Measurements from ENCODE around the gene ARHGEF4. TPM values are rescaled to one million over a fixed set of nuclear protein-coding genes. Genes with fewer than 3 reads are reported as not detected.

Gene ARHGEF4
- total RNA-seq, 1 experiment from 2014 or later: 12.6 TPM

DNA sequence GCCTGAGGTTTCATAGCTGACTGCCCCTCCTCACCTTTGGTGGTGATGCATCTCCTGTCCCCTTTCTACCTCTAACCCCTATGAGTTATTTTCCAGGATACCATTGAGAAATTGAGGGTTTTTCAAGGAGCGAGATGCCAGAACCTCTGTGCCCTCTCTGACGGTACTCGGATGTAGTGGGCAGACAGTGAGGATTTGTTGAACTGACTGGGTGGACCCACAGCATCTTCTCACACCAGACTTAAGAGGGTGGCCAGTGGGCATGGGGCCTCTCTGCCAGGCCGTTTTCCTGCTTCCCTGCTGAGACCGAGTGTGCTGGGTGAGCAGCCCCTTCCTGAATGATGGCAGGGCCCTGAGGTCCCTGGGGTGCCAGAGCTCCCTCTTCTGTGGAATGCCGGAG, 46.3 kb downstream of the ARHGEF4 start:
- H3K27ac ChIP-seq (ENCODE audit: insufficient read length, low read depth, low read length): no peak overlapping the region
- H3K4me1 ChIP-seq (ENCODE audit: insufficient read depth, low read length): no peaks in the 10 kb centered on the region
- H3K79me2 ChIP-seq (ENCODE audit: insufficient read depth, low read length): no peaks in the 10 kb centered on the region
- H4K91ac ChIP-seq (ENCODE audit: insufficient read length, low read depth, low read length): no peak overlapping the region
- H3K9ac ChIP-seq (ENCODE audit: extremely low read depth, insufficient read length, low read length): no peak overlapping the region
- H3K4me1 Mint-ChIP-seq: peaks cover 0 to 3% of the 10 kb centered on the region in 2 experiments; a peak in 1 of 4 replicates
- H3K4ac ChIP-seq (ENCODE audit: low read depth, low read length): no peak overlapping the region
- H3K4me2 ChIP-seq (ENCODE audit: insufficient read depth, insufficient read length, low read length): no peak overlapping the region
- no peaks in the 10 kb centered on the region for H3K79me1 ChIP-seq (ENCODE audit: insufficient read depth, low read depth, low read length, poor library complexity, severe bottlenecking)
- no peak overlapping the region for H3K18ac ChIP-seq (ENCODE audit: insufficient read length, low read depth, low read length)
- no peak overlapping the region for H2BK20ac ChIP-seq (ENCODE audit: low read depth, low read length, poor library complexity, severe bottlenecking)
- no peak overlapping the region for H3K14ac ChIP-seq (ENCODE audit: insufficient read depth, low read length)
- no peak overlapping the region for H2BK12ac ChIP-seq (ENCODE audit: insufficient read length, low read depth, low read length)
- no CpG with 5 or more reads among the region's 6 CpGs for WGBS (ENCODE audit: extremely low coverage, insufficient read length, low lambda C conversion rate)
- H3K9me3 Mint-ChIP-seq: no peaks in the 10 kb centered on the region
- H2AFZ ChIP-seq (ENCODE audit: low read length): no peak overlapping the region
- H4K5ac ChIP-seq (ENCODE audit: insufficient read length, low read depth, low read length): no peak overlapping the region
- no peaks in the 10 kb centered on the region for H3K9me3 ChIP-seq (ENCODE audit: control insufficient read depth, low read depth, low read length)
- H4K8ac ChIP-seq (replicated peaks; ENCODE audit: insufficient read length, low read depth, low read length): no peak overlapping the region
- H3K27me3 ChIP-seq (ENCODE audit: insufficient read depth, low read length): no peaks in the 10 kb centered on the region
- H2BK5ac ChIP-seq (ENCODE audit: insufficient read length, low read length): no peak overlapping the region
- H4K20me1 ChIP-seq (ENCODE audit: control insufficient read depth, insufficient read depth, insufficient read length): no peaks in the 10 kb centered on the region
- no peak overlapping the region for H3T11ph ChIP-seq (ENCODE audit: low read length)
- H3K23ac ChIP-seq (ENCODE audit: insufficient read length, low read depth, low read length): no peak overlapping the region
- H3K56ac ChIP-seq (ENCODE audit: insufficient read length, low read depth, low read length): no peak overlapping the region
- TF ChIP-seq, protein P1, sequence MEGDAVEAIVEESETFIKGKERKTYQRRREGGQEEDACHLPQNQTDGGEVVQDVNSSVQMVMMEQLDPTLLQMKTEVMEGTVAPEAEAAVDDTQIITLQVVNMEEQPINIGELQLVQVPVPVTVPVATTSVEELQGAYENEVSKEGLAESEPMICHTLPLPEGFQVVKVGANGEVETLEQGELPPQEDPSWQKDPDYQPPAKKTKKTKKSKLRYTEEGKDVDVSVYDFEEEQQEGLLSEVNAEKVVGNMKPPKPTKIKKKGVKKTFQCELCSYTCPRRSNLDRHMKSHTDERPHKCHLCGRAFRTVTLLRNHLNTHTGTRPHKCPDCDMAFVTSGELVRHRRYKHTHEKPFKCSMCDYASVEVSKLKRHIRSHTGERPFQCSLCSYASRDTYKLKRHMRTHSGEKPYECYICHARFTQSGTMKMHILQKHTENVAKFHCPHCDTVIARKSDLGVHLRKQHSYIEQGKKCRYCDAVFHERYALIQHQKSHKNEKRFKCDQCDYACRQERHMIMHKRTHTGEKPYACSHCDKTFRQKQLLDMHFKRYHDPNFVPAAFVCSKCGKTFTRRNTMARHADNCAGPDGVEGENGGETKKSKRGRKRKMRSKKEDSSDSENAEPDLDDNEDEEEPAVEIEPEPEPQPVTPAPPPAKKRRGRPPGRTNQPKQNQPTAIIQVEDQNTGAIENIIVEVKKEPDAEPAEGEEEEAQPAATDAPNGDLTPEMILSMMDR (conservative IDR thresholded peaks at IDR 0.05): no peak
- H3K23me2 ChIP-seq (ENCODE audit: insufficient read length, low read depth, low read length, poor library complexity, severe bottlenecking): no peaks in the 10 kb centered on the region
- H2BK120ac ChIP-seq (ENCODE audit: low read depth, low read length, poor library complexity, severe bottlenecking): no peak overlapping the region
- H3K27ac Mint-ChIP-seq: 0 out of 7 replicates have a peak overlapping the region, but pooled peaks of 1 of the 3 experiments have one; percentile 17
- H2AK5ac ChIP-seq (ENCODE audit: insufficient read length, low read length): no peak overlapping the region
- H3K4me3 Mint-ChIP-seq: no peak overlapping the region
- H3K27me3 Mint-ChIP-seq (ENCODE audit: low read depth): no peaks in the 10 kb centered on the region
- DNase-seq: no peak
- no peak overlapping the region for H2BK15ac ChIP-seq (ENCODE audit: low read depth, low read length)
- H3K36me3 Mint-ChIP-seq (ENCODE audit: insufficient read depth in 1 of 3, low read depth in 3 of 3): peaks cover 0 to 3% (median 0%) of the 10 kb centered on the region in 3 experiments; a peak in 1 of 7 replicates
